ENCODE data around the gene EXOSC9.
A peak's percentile ranks its signal among the peaks of the same experiment; 100 is the strongest.

EXOSC9 gene

DNA sequence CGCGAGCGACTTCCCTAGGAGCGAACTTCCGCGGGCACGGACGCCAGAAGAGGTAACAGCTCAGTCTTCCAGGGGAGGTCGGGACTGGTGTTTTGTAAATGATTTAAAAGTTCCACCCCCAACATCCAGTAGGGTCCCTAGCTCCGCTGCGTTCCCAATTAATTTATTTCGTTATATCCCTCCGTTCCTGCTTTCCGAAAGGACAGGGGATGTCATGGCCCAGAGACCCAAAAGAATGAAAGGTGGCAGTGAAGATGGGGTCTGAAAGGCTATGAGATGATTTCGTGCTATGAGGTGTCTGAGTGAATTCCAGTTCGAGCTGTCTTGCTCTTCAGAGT is 35.8 kb upstream of the EXOSC9 start:
- no peaks in the 10 kb centered on the region for H3K79me2 ChIP-seq (ENCODE audit: insufficient read depth, low read length)
- no peaks in the 10 kb centered on the region for H3K9me3 ChIP-seq (ENCODE audit: insufficient read depth, low read length, severe bottlenecking)
- H2AFZ ChIP-seq (ENCODE audit: low read depth, low read length) = no peak overlapping the region
- ATAC-seq (ENCODE audit: insufficient read depth, low read depth) (no peak), DNase-seq (no peak)
- H3K27me3 ChIP-seq (ENCODE audit: insufficient read depth, low read length, poor library complexity) = no peaks in the 10 kb centered on the region
- H3K27ac ChIP-seq (ENCODE audit: low read length) = no peak overlapping the region
- TF ChIP-seq, protein P1, sequence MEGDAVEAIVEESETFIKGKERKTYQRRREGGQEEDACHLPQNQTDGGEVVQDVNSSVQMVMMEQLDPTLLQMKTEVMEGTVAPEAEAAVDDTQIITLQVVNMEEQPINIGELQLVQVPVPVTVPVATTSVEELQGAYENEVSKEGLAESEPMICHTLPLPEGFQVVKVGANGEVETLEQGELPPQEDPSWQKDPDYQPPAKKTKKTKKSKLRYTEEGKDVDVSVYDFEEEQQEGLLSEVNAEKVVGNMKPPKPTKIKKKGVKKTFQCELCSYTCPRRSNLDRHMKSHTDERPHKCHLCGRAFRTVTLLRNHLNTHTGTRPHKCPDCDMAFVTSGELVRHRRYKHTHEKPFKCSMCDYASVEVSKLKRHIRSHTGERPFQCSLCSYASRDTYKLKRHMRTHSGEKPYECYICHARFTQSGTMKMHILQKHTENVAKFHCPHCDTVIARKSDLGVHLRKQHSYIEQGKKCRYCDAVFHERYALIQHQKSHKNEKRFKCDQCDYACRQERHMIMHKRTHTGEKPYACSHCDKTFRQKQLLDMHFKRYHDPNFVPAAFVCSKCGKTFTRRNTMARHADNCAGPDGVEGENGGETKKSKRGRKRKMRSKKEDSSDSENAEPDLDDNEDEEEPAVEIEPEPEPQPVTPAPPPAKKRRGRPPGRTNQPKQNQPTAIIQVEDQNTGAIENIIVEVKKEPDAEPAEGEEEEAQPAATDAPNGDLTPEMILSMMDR (IDR thresholded peaks at IDR 0.05; ENCODE audit: borderline replicate concordance, extremely low read depth, low read length, poor library complexity, severe bottlenecking) = no peak
- TF ChIP-seq EZH2 (IDR thresholded peaks at IDR 0.05; ENCODE audit: borderline replicate concordance, low read depth, low read length, severe bottlenecking) = no peak
- H3K4me2 ChIP-seq (ENCODE audit: insufficient read depth, low read length) = no peak overlapping the region
- no peaks in the 10 kb centered on the region for H4K20me1 ChIP-seq (ENCODE audit: insufficient read depth, low read length)
- H3K4me3 ChIP-seq (ENCODE audit: low read depth in 1 of 2, low read length in 2 of 2) = no peak overlapping the region
- no peak overlapping the region for H3K9ac ChIP-seq (ENCODE audit: low read depth, low read length)
- no peaks in the 10 kb centered on the region for H3K36me3 ChIP-seq (ENCODE audit: insufficient read depth, low read length)
- no peaks in the 10 kb centered on the region for H3K4me1 ChIP-seq (ENCODE audit: insufficient read depth, low read length)

DNA sequence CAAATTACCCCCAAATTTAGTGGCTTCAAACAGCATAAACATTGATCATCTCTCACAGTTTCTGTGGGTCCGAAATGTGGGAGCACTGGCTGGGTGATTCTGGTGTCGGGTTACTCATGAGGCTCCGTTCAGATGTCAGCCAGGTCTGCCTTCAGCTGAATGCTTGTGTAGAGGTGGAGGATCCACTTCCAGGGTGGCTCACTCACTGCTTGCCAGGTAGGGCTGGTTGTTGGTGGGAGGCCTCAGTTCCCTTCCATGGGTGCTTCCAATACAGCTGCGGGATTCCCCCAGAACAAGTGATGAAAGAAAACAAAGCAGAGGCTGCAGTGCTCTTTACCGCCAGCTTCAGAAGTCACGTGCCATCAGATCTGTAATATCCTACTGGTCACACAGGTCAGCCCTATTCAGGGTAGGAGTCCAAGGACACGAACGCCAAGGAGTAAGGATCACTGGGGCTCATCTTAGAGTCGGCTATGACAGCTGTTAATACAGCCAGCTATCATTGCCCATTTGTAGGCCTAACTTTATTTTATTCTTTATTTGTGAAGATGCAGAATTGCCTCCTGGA is 35.1 kb upstream of the EXOSC9 start:
- H3K4me2 ChIP-seq (ENCODE audit: insufficient read depth, low read length) = no peak overlapping the region

DNA sequence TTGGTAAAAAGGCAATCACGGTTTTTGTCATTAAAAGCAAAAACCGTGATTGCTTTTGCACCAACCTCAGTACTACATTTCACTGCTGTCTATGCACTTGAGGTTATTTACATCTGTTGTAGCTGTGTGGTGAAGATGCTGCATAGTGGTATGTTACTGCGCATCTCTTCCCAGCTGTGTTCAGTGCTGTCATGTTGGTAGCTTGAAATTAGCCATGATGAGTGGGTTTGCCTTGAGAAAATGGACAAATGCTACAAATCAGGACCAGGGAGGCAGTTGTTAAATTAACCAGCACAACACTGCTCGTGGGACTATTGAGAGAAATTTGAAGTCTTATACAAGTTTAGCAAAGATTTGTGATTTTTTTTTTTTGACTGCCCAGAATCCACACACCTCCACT is 34.0 kb upstream of the EXOSC9 start:
- H4K20me1 ChIP-seq (ENCODE audit: insufficient read depth, low read length) = no peaks in the 10 kb centered on the region
- H3K27ac ChIP-seq (ENCODE audit: low read length) = no peak overlapping the region
- no peaks in the 10 kb centered on the region for H3K79me2 ChIP-seq (ENCODE audit: insufficient read depth, low read length)
- H3K4me3 ChIP-seq (ENCODE audit: low read depth in 1 of 2, low read length in 2 of 2) = no peak overlapping the region
- ATAC-seq (ENCODE audit: insufficient read depth, low read depth) (no peak), DNase-seq (no peak)
- no peak overlapping the region for H3K9ac ChIP-seq (ENCODE audit: low read depth, low read length)
- H3K36me3 ChIP-seq (ENCODE audit: insufficient read depth, low read length) = no peaks in the 10 kb centered on the region
- no peaks in the 10 kb centered on the region for H3K4me1 ChIP-seq (ENCODE audit: insufficient read depth, low read length)
- no peaks in the 10 kb centered on the region for H3K27me3 ChIP-seq (ENCODE audit: insufficient read depth, low read length, poor library complexity)
- no peak overlapping the region for H2AFZ ChIP-seq (ENCODE audit: low read depth, low read length)
- H3K9me3 ChIP-seq (ENCODE audit: insufficient read depth, low read length, severe bottlenecking) = no peaks in the 10 kb centered on the region
- TF ChIP-seq EZH2 (IDR thresholded peaks at IDR 0.05; ENCODE audit: borderline replicate concordance, low read depth, low read length, severe bottlenecking) = no peak
- TF ChIP-seq, protein P1 (IDR thresholded peaks at IDR 0.05; ENCODE audit: borderline replicate concordance, extremely low read depth, low read length, poor library complexity, severe bottlenecking) = no peak
- no peak overlapping the region for H3K4me2 ChIP-seq (ENCODE audit: insufficient read depth, low read length)

More for the DNA sequence above, 35.1 kb upstream of the EXOSC9 start:
- H3K4me3 ChIP-seq (ENCODE audit: low read depth in 1 of 2, low read length in 2 of 2) = no peak overlapping the region
- ATAC-seq (ENCODE audit: insufficient read depth, low read depth) (no peak), DNase-seq (no peak)
- H3K9ac ChIP-seq (ENCODE audit: low read depth, low read length) = no peak overlapping the region
- H3K4me1 ChIP-seq (ENCODE audit: insufficient read depth, low read length) = no peaks in the 10 kb centered on the region
- H3K27ac ChIP-seq (ENCODE audit: low read length) = no peak overlapping the region
- no peaks in the 10 kb centered on the region for H3K27me3 ChIP-seq (ENCODE audit: insufficient read depth, low read length, poor library complexity)
- TF ChIP-seq, protein P1 (IDR thresholded peaks at IDR 0.05; ENCODE audit: borderline replicate concordance, extremely low read depth, low read length, poor library complexity, severe bottlenecking) = no peak
- TF ChIP-seq EZH2 (IDR thresholded peaks at IDR 0.05; ENCODE audit: borderline replicate concordance, low read depth, low read length, severe bottlenecking) = no peak
- no peaks in the 10 kb centered on the region for H3K9me3 ChIP-seq (ENCODE audit: insufficient read depth, low read length, severe bottlenecking)
- peak overlapping the region; percentile 3; the same call in 1 of the 2 replicates for H2AFZ ChIP-seq (ENCODE audit: low read depth, low read length)
- H4K20me1 ChIP-seq (ENCODE audit: insufficient read depth, low read length) = no peaks in the 10 kb centered on the region
- H3K79me2 ChIP-seq (ENCODE audit: insufficient read depth, low read length) = no peaks in the 10 kb centered on the region
- no peaks in the 10 kb centered on the region for H3K36me3 ChIP-seq (ENCODE audit: insufficient read depth, low read length)

DNA sequence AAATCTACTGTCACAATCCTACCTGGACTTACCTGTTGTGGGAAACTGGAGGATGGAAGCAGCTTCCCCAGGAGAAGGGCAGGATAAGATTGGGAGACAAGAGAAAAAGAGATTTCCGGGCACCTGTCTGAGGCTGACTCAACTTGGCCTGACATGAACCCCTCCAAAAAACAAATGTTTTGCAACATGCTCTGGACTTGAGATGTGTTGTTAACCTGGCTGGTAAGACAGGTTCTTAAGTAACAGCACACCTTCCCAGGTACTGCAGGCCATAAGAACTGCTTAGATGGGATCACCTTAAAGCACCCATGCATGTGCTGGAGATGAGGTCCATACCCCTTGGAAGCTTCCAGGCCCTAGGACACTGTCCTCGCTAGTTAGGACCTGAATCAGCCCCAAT is 31.8 kb upstream of the EXOSC9 start:
- ATAC-seq (ENCODE audit: insufficient read depth, low read depth) (no peak), DNase-seq (no peak)
- Histone ChIP-seq H3K4me1 (ENCODE audit: insufficient read depth, low read length) (peaks cover 3% of the 10 kb centered on the region; the same call in 1 of the 2 replicates), H3K79me2 (ENCODE audit: insufficient read depth, low read length) (no peaks in the 10 kb centered on the region), H3K27ac (ENCODE audit: low read length) (no peak overlapping the region), H3K9ac (ENCODE audit: low read depth, low read length) (no peak overlapping the region), H3K4me3 (ENCODE audit: low read depth in 1 of 2, low read length in 2 of 2) (no peak overlapping the region), H4K20me1 (ENCODE audit: insufficient read depth, low read length) (no peaks in the 10 kb centered on the region), H3K4me2 (ENCODE audit: insufficient read depth, low read length) (no peak overlapping the region), H3K36me3 (ENCODE audit: insufficient read depth, low read length) (no peaks in the 10 kb centered on the region), H3K27me3 (ENCODE audit: insufficient read depth, low read length, poor library complexity) (no peaks in the 10 kb centered on the region), H2AFZ (ENCODE audit: low read depth, low read length) (no peak overlapping the region), H3K9me3 (ENCODE audit: insufficient read depth, low read length, severe bottlenecking) (no peaks in the 10 kb centered on the region)
- TF ChIP-seq, protein P1 (IDR thresholded peaks at IDR 0.05; ENCODE audit: borderline replicate concordance, extremely low read depth, low read length, poor library complexity, severe bottlenecking) = no peak
- no peak for TF ChIP-seq EZH2 (IDR thresholded peaks at IDR 0.05; ENCODE audit: borderline replicate concordance, low read depth, low read length, severe bottlenecking)
